HL-60 (cell line): ENCODE results near the gene OR1E1.

ENCODE experiments used
- GABPA ChIP-seq: IDR thresholded peaks from 2 replicates; pipeline ENCODE4 v1.6.1; 2012; ENCODE audit warnings: low read depth
- POLR2AphosphoS5 ChIP-seq: IDR thresholded peaks from 2 replicates; pipeline ENCODE4 v1.6.1; 2012; ENCODE audit warnings: low read depth
- SPI1 ChIP-seq: IDR thresholded peaks from 2 replicates; pipeline ENCODE4 v1.6.1; 2012; ENCODE audit warnings: low read depth, mild to moderate bottlenecking, borderline replicate concordance
- TF ChIP-seq, protein P1 (sequence below): IDR thresholded peaks from one replicate; pipeline ENCODE4 v1.5.1; 2011; ENCODE audit warnings: low read length, control low read depth, inconsistent platforms; ENCODE audit not compliant: insufficient read depth

DNA sequence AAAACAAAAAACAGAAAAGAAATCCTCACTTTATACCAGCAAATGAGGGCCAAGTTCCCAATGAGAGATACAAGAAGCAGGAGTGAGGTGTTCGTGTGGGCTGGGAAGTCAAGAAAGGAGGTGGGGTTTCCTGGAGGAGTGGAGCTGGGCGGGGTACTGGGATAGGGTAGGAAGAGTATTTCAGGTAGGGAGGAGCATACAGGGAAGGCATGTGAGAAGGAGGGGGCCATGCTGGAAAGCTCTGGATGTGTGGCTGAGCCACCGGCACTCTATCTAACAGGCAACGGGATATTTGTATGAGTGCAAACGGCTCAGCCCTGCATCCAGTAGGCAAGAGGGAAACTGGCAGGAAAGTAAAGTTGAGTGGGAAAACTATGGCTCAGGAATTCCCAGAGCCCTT, 16.3 kb downstream of the OR1E1 start:
- TF ChIP-seq, protein P1, sequence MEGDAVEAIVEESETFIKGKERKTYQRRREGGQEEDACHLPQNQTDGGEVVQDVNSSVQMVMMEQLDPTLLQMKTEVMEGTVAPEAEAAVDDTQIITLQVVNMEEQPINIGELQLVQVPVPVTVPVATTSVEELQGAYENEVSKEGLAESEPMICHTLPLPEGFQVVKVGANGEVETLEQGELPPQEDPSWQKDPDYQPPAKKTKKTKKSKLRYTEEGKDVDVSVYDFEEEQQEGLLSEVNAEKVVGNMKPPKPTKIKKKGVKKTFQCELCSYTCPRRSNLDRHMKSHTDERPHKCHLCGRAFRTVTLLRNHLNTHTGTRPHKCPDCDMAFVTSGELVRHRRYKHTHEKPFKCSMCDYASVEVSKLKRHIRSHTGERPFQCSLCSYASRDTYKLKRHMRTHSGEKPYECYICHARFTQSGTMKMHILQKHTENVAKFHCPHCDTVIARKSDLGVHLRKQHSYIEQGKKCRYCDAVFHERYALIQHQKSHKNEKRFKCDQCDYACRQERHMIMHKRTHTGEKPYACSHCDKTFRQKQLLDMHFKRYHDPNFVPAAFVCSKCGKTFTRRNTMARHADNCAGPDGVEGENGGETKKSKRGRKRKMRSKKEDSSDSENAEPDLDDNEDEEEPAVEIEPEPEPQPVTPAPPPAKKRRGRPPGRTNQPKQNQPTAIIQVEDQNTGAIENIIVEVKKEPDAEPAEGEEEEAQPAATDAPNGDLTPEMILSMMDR, result no peak
- no peak for TF ChIP-seq SPI1
- TF ChIP-seq GABPA, result no peak
- TF ChIP-seq POLR2AphosphoS5, result no peak
